ENCODE results near the gene PLIN5.
"Not testable (repeated sequence)": the region's sequence is repeated elsewhere in the genome, so short reads cannot be mapped to it uniquely, and the experiment has no call there.

Gene PLIN5

GRCh38 chr19:4542896-4543841 is 8.1 kb upstream of the PLIN5 start:
- no peak for DNase-seq (ENCODE audit: low spot score)

GRCh38 chr19:4541806-4542145 is 6.8 kb upstream of the PLIN5 start:
- not testable (repeated sequence) for DNase-seq (ENCODE audit: low spot score)

GRCh38 chr19:4541114-4541805 is 6.2 kb upstream of the PLIN5 start:
- no peak for DNase-seq (ENCODE audit: low spot score)

- no peak for DNase-seq (ENCODE audit: low spot score)
Observed at GRCh38 chr19:4539693-4540581, 4.9 kb upstream of the PLIN5 start, which contains the start of gene LRG1. TSS of gene LRG1 (minus strand) at chr19:4540036. CDS start at chr19:4540013, 23 bp downstream.

- no peak for DNase-seq (ENCODE audit: low spot score)
Observed at GRCh38 chr19:4539169-4539692, 4.2 kb upstream of the PLIN5 start.

GRCh38 chr19:4538601-4538954 is 3.6 kb upstream of the PLIN5 start:
- DNase-seq (ENCODE audit: low spot score), result no peak

GRCh38 chr19:4537953-4538600 is 3.1 kb upstream of the PLIN5 start:
- no peak for DNase-seq (ENCODE audit: low spot score)

GRCh38 chr19:4536798-4537197 is 1.8 kb upstream of the PLIN5 start:
- DNase-seq (ENCODE audit: low spot score), result no peak

- DNase-seq (ENCODE audit: low spot score), result no peak
Observed at GRCh38 chr19:4533835-4534424, 1.1 kb downstream of the PLIN5 start.

- DNase-seq (ENCODE audit: low spot score), result no peak
Observed at GRCh38 chr19:4533334-4533733, 1.7 kb downstream of the PLIN5 start.

GRCh38 chr19:4531562-4532165 is 3.4 kb downstream of the PLIN5 start:
- no peak for DNase-seq (ENCODE audit: low spot score)

- DNase-seq (ENCODE audit: low spot score), result no peak
Observed at GRCh38 chr19:4529924-4530522, 5.0 kb downstream of the PLIN5 start.

- DNase-seq (ENCODE audit: low spot score), result no peak
Observed at GRCh38 chr19:4528843-4529242, 6.2 kb downstream of the PLIN5 start.

GRCh38 chr19:4527377-4527776 is 7.6 kb downstream of the PLIN5 start:
- DNase-seq (ENCODE audit: low spot score), result not testable (repeated sequence)

- DNase-seq (ENCODE audit: low spot score), result no peak
Observed at GRCh38 chr19:4525563-4526002, 9.4 kb downstream of the PLIN5 start.

GRCh38 chr19:4524808-4525562 is 10.0 kb downstream of the PLIN5 start:
- DNase-seq (ENCODE audit: low spot score), result peak; percentile 60

GRCh38 chr19:4523306-4524110 is 11.5 kb downstream of the PLIN5 start:
- DNase-seq (ENCODE audit: low spot score), result peak; percentile 6

- DNase-seq (ENCODE audit: low spot score), result no peak
Observed at GRCh38 chr19:4522291-4523002, 12.6 kb downstream of the PLIN5 start.

All from CD4-positive, alpha-beta T cell treated with Interleukin-2 at 100 ng/mL for 4 hours (primary cell).